GM12878 (cell line): ENCODE measurements around the gene CCDC34. TPM values are rescaled to one million over a fixed set of nuclear protein-coding genes. Genes with fewer than 3 reads are reported as not detected.

ENCODE experiments used
- ATAC-seq: fragments of 200-7000 bp; cut with Tn5 transposase; 3 replicates; pipeline ENCODE4 v1.9.1; 2020; ENCODE audit warnings: mild to moderate bottlenecking, moderate library complexity
- BruUV-seq: library from RNA; stranded (reverse); fragments of 400-500 nt; replicated peaks from 2 replicates; lab custom pipeline; 2021; lab: Mats Ljungman, UMichigan
- CTCF ChIA-PET: fragments of 300-600 bp; sonication (Branson Sonifier 250); formaldehyde crosslinking; extraction: SDS; loops from one replicate; lab custom pipeline; 2021; ENCODE audit warnings: inconsistent platforms; lab: Yijun Ruan, JAX
- POLR2A ChIA-PET: fragments of 350-600 bp; formaldehyde crosslinking; extraction: SDS; loops from one replicate; lab custom pipeline; 2021; ENCODE audit warnings: inconsistent platforms; lab: Charles Lee
- RAD21 ChIA-PET: fragments of 300-600 bp; sonication (Branson Sonifier 250); formaldehyde crosslinking; loops from one replicate; lab custom pipeline; 2023; ENCODE audit warnings: antibody characterized with exemption; ENCODE audit not compliant: unreplicated experiment; lab: Charles Lee
- SMC1A ChIA-PET: fragments of 300-600 bp; sonication (Branson Sonifier 250); formaldehyde crosslinking; loops from one replicate; lab custom pipeline; 2023; ENCODE audit not compliant: unreplicated experiment, uncharacterized antibody; lab: Charles Lee
- DNase-seq: peaks from one replicate; pipeline ENCODE4 v3.0.0-alpha.2; 2011; ENCODE audit warnings: low read depth, low spot score
- FAIRE-seq: peaks from 3 replicates; lab custom pipeline; 2011; peaks lifted over from hg19 to GRCh38; lab: Jason Lieb, UNC
- H2AFZ ChIP-seq: 2 replicates; pipeline ENCODE4 v1.6.0; 2011; ENCODE audit warnings: low read depth, low read length, control low read depth; ENCODE audit not compliant: control insufficient read depth
- H3K27ac ChIP-seq: 2 replicates; pipeline ENCODE4 v1.5.1; 2011; ENCODE audit warnings: control low read depth; ENCODE audit not compliant: control insufficient read depth, insufficient read depth
- H3K27me3 ChIP-seq, 2 experiments: replicated peaks in 1 of 2; 2 replicates each; pipeline versions ENCODE4 v1.6.0 to v1.6.1; 2011; ENCODE audit warnings: low read length in 1 of 2; ENCODE audit not compliant: control insufficient read depth in 2 of 2, insufficient read depth in 2 of 2
- H3K36me3 ChIP-seq, 2 experiments: 2 replicates each; pipeline ENCODE4 v1.5.1; 2011; ENCODE audit warnings: low read length in 1 of 2; ENCODE audit not compliant: control insufficient read depth in 2 of 2, insufficient read depth in 2 of 2
- H3K4me1 ChIP-seq: 2 replicates; pipeline ENCODE4 v1.6.1; 2011; ENCODE audit warnings: mild to moderate bottlenecking, low read length, moderate library complexity, mixed read lengths; ENCODE audit not compliant: control insufficient read depth, insufficient read depth
- H3K4me2 ChIP-seq: 2 replicates; pipeline ENCODE4 v1.6.0; 2011; ENCODE audit warnings: control low read depth; ENCODE audit not compliant: control insufficient read depth, insufficient read depth
- H3K4me3 ChIP-seq: fragments of 200-600 bp; sonication (generic); 2 replicates; pipeline ENCODE4 v1.5.1; 2016
- H3K79me2 ChIP-seq: 2 replicates; pipeline ENCODE4 v1.6.0; 2011; ENCODE audit warnings: low read length; ENCODE audit not compliant: control insufficient read depth, insufficient read depth
- H3K9ac ChIP-seq: 2 replicates; pipeline ENCODE4 v1.8.0; 2011; ENCODE audit warnings: low read length, control low read depth, mixed read lengths; ENCODE audit not compliant: control insufficient read depth, insufficient read depth
- H3K9me3 ChIP-seq: replicated peaks from 3 replicates; pipeline ENCODE4 v1.5.1; 2011; ENCODE audit warnings: mild to moderate bottlenecking, low read length; ENCODE audit not compliant: control insufficient read depth, insufficient read depth
- H4K20me1 ChIP-seq: 2 replicates; pipeline ENCODE4 v1.6.0; 2011; ENCODE audit not compliant: control insufficient read depth, insufficient read depth
- DPF2 ChIP-seq: fragments of 450-650 bp; IDR thresholded peaks from 2 replicates; pipeline ENCODE4 v1.6.1; 2017; ENCODE audit warnings: mild to moderate bottlenecking
- FOXM1 ChIP-seq: IDR thresholded peaks from 2 replicates; pipeline ENCODE4 v1.6.1; 2012; ENCODE audit warnings: low read depth, mild to moderate bottlenecking, inconsistent platforms, low read length, moderate library complexity
- MEF2B ChIP-seq: fragments of 450-650 bp; IDR thresholded peaks from 2 replicates; pipeline ENCODE4 v1.6.1; 2018; ENCODE audit warnings: mild to moderate bottlenecking, moderate library complexity; ENCODE audit not compliant: partially characterized antibody, poor library complexity, severe bottlenecking
- NFYA ChIP-seq: IDR thresholded peaks from 2 replicates; pipeline ENCODE4 v1.6.1; 2011; ENCODE audit warnings: low read depth, mild to moderate bottlenecking, low read length, improper control_type of control experiment, borderline replicate concordance
- POLR2A ChIP-seq: IDR thresholded peaks from 2 replicates; pipeline ENCODE4 v1.6.1; 2011; ENCODE audit warnings: low read depth, mild to moderate bottlenecking, low read length
- PRDM15 ChIP-seq: fragments of 450-650 bp; formaldehyde crosslinking; IDR thresholded peaks from 2 replicates; pipeline ENCODE4 v1.4.0; 2020; ENCODE audit warnings: mild to moderate bottlenecking, moderate library complexity
- RCOR1 ChIP-seq: conservative IDR thresholded peaks from 2 replicates; pipeline ENCODE4 v1.6.1; 2012; ENCODE audit warnings: low read depth, low read length, improper control_type of control experiment
- in situ Hi-C: fragments of 300-500 bp; cut with MboI; formaldehyde crosslinking; loops from 9 replicates; pipeline ENCODE4 v1.14.3; 2018; ENCODE audit warnings: mixed read lengths
- intact Hi-C: fragments of 100-400 bp; cut with micrococcal nuclease; formaldehyde crosslinking; loops from one replicate; pipeline ENCODE4 v1.14.2; 2022; ENCODE audit not compliant: unreplicated experiment
- polyA plus RNA-seq, 11 experiments: library from polyadenylated mRNA; depleted of rRNA in 4 of 11; unstranded in 6 of 11; stranded (reverse) in 5 of 11; fragments of >200 nt; fragmentation: Nextera tagmentation in 4 of 11; fragmentation: Illumina TruSeq in 1 of 11; extraction: Ambion mirVana in 4 of 11; extraction: Trizol in 1 of 11; gene quantifications; 1 replicate in 1 of 11; 2 replicates in 10 of 11; pipeline versions ENCODE4 v1.2.1 to v1.2.3, GENCODE V29; 2011 to 2016; ENCODE audit warnings: inconsistent platforms in 2 of 11, missing spikeins in 2 of 11, low read depth in 1 of 11
- total RNA-seq, 4 experiments: library from RNA; depleted of rRNA in 3 of 4; stranded (reverse); fragments of >200 nt in 3 of 4; fragmentation: Illumina TruSeq in 1 of 4; extraction: Trizol in 1 of 4; gene quantifications; 2 replicates each; pipeline versions ENCODE4 v1.2.1 to v1.2.3, GENCODE V29; 2013 to 2021

Gene CCDC34
- total and polyA plus RNA-seq, 10 of the 15 experiments (the other 5 are each of a cell fraction or from before 2014, with no cell fraction given): 6.2 to 39.1 (median 14.6) TPM

- H2AFZ ChIP-seq: no peak overlapping the region
- in situ Hi-C loops: no loop called here
- no peak overlapping the region for H3K4me3 ChIP-seq
- ChIA-PET RAD21 (no interaction called here), CTCF (no interaction called here), SMC1A (no interaction called here), POLR2A (no interaction called here)
- H3K4me2 ChIP-seq: no peak overlapping the region
- DNase-seq (no peak), ATAC-seq (no peak), FAIRE-seq (no peak)
- TF ChIP-seq DPF2 (no peak), FOXM1 (no peak), PRDM15 (CRISPR knock-in tag) (no peak), RCOR1 (no peak), POLR2A (no peak), MEF2B (no peak), NFYA (no peak)
- BruUV-seq: no TSS peak
- H4K20me1 ChIP-seq: no peaks in the 10 kb centered on the region
- H3K9me3 ChIP-seq: no peaks in the 10 kb centered on the region
- H3K27me3 ChIP-seq: no peaks in the 10 kb centered on the region
- no peak overlapping the region for H3K27ac ChIP-seq
- intact Hi-C loops: no loop called here
- no peaks in the 10 kb centered on the region for H3K4me1 ChIP-seq
- no peaks in the 10 kb centered on the region for H3K79me2 ChIP-seq
- H3K9ac ChIP-seq: no peak overlapping the region
- H3K36me3 ChIP-seq: no peaks in the 10 kb centered on the region
These were observed 8.5 kb upstream of the CCDC34 start for GRCh38 chr11:27371489-27371888.
